ENCODE results near the gene IFT80.

DNA sequence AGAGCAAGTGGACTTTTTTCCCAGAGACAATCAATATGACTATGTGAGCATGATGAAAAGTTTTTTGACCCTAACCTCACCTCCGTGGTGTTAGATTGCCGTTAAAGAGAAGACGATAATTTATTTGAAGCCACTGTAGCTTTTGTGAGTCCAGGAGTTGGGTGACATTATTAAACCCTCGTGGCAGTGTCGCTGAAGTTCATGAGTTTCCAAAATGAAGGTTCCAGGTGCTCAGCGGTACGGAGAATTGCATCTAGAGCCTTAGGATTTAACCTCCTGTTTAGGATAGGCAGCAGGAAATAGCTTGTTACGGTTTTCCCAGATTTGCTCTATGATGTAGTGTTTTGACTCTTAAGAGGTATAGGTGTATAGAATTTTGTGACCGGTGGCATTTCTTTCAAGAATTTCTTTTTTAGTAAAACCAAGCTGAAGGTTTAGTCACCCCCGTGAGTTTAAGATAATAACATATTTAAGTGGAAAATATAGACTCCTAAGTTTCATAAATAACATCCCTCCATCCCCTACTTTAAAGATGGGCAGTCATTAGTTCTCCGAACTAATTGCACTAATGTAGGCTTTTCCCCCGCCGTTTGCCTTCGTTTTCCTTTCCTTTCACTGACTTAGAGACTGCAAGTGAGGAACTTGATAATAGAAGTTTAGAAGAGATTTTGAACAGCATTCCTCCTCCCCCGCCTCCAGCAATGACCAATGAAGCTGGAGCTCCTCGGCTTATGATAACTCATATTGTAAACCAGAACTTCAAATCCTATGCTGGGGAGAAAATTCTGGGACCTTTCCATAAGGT lies 2.5 kb upstream of the IFT80 start:
- TF ChIP-seq, protein P1, sequence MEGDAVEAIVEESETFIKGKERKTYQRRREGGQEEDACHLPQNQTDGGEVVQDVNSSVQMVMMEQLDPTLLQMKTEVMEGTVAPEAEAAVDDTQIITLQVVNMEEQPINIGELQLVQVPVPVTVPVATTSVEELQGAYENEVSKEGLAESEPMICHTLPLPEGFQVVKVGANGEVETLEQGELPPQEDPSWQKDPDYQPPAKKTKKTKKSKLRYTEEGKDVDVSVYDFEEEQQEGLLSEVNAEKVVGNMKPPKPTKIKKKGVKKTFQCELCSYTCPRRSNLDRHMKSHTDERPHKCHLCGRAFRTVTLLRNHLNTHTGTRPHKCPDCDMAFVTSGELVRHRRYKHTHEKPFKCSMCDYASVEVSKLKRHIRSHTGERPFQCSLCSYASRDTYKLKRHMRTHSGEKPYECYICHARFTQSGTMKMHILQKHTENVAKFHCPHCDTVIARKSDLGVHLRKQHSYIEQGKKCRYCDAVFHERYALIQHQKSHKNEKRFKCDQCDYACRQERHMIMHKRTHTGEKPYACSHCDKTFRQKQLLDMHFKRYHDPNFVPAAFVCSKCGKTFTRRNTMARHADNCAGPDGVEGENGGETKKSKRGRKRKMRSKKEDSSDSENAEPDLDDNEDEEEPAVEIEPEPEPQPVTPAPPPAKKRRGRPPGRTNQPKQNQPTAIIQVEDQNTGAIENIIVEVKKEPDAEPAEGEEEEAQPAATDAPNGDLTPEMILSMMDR (IDR thresholded peaks at IDR 0.05 in 2 of 3, conservative IDR thresholded peaks at IDR 0.05 in 1 of 3; ENCODE audit: borderline replicate concordance in 1 of 3, insufficient read depth in 1 of 3, low read depth in 2 of 3, low read length in 2 of 3), result no peak
- no peak for TF ChIP-seq SP1 (IDR thresholded peaks at IDR 0.05; ENCODE audit: low read depth)
- TF ChIP-seq, protein P2, sequence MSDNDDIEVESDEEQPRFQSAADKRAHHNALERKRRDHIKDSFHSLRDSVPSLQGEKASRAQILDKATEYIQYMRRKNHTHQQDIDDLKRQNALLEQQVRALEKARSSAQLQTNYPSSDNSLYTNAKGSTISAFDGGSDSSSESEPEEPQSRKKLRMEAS (IDR thresholded peaks at IDR 0.05), result no peak

Data from HCT116 (cell line).